Activated CD8-positive, alpha-beta memory T cell treated with anti-CD3 and anti-CD28 coated beads for 36 hours (primary cell): ENCODE results near the gene TSSK1B. TPM values are rescaled to one million over a fixed set of nuclear protein-coding genes. Genes with fewer than 3 reads are reported as not detected.
"Not testable (repeated sequence)": the region's sequence is repeated elsewhere in the genome, so short reads cannot be mapped to it uniquely, and the experiment has no call there.

ENCODE experiments used
- CTCF ChIA-PET: fragments of 350-600 bp; sonication (Branson Sonifier 250); formaldehyde crosslinking; loops from one replicate; lab custom pipeline; 2021; ENCODE audit warnings: antibody characterized with exemption; lab: Charles Lee
- POLR2A ChIA-PET: fragments of 350-600 bp; sonication (Branson Sonifier 250); formaldehyde crosslinking; loops from one replicate; lab custom pipeline; 2021; ENCODE audit warnings: antibody characterized with exemption; lab: Charles Lee
- total RNA-seq, 2 experiments: library from RNA; stranded (reverse); gene quantifications; one replicate each; pipeline ENCODE4 v1.2.3, GENCODE V29; 2021

TSSK1B gene
- total RNA-seq, 2 experiments from 2014 or later: not detected

DNA sequence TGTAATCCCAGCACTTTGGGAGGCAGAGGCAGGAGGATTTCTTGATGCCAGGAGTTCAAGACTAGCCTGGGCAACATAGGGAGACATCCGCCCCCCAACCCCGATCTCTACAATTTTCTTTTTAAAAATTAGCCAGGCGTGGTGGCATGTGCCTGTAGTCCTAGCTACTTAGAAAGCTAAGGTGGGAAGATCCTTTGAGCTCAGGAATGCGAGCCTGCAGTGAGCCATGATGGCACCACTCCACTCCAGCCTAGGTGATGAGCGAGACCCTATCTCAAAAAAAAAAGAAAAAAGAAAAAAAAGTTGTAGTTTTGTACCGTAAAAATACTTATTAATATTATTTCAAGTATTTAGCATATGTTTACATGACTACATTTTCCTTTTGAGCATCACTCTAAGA, 29.3 kb downstream of the TSSK1B start:
- CTCF ChIA-PET: no interaction called here
- POLR2A ChIA-PET: no interaction called here

DNA sequence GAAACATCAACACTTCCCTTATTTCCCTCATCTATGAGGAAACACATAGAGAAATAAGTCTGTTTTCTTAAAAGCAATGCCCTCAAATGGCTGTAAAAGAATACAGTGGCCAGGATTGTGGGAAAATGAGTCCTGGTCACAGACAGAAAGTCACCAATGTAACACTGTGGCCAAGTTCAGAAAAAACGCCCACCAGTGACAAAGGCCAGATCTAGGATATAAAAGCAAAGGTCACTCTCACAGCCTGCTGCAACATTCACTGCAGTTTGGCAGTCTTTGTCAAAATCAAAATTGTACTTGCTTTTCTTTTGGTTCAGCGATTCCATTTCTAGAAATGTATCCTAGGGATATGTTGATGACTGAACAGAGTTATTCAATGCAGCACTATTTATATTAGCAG, 30.5 kb downstream of the TSSK1B start:
- CTCF ChIA-PET: no interaction called here
- POLR2A ChIA-PET: no interaction called here

- POLR2A ChIA-PET, CTCF ChIA-PET: not testable (repeated sequence)
Observed at GRCh38 chr5:113397986-113398385, 36.8 kb downstream of the TSSK1B start.

DNA sequence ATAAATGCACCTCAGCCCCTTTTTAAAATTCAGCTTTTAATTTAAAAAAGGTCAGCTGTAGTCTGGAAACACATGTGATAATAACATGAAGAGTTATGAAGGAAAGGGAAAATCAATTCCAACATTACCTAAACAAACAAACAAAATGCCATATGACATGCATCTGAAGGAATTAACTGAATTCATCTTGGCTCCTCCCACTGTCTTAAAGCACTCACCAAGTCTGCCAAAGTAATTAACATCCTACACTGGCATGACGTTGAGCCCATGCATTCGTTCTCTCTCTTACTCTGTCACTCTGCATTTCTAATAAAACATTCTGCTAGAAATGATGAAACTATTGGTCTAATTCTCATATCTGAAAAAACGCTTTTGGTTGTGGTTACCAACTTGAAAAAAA, 37.7 kb downstream of the TSSK1B start:
- POLR2A ChIA-PET: no interaction called here
- CTCF ChIA-PET: no interaction called here

- ChIA-PET POLR2A (no interaction called here), CTCF (no interaction called here)
Observed at GRCh38 chr5:113394658-113395057, 40.1 kb downstream of the TSSK1B start.

DNA sequence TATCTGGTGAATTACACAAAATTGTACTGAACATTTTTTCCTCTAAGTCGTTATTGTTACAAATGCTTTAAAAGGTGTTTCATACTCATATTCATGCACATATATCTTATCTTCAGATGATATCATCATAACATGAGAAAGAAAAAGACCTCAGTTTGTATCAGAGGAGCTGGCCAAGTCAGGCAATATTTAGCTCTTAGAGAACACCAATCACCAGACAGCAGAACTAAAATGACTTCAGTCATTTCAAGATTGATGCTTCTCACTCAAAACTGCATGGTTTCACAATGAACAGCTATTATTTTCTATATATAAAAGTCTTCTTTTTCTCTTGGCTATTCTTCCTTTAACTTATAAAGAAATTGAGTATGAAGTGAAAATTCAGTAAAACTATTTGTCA, 44.6 kb downstream of the TSSK1B start:
- POLR2A ChIA-PET: no interaction called here
- CTCF ChIA-PET: no interaction called here

GRCh38 chr5:113389116-113389515, 45.7 kb downstream of the TSSK1B start:
- ChIA-PET POLR2A (no interaction called here), CTCF (no interaction called here)

DNA sequence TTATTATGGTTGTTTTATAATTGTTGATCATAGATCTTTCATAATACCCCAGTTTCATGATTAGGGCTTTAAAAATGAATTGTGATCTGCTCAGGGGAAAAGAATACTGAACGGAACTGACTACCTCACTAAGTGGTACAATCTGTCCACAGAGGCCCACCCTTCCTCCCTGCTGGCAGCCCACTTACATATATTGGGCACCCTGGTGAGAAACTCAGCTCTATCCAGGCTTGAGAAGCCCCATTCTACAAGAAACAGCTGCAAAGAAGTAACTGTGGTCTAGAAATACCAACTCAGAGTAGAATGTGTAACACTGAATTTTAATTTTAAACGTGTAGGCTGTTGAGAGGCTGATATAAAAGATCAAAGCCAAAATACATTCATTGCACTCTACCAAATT, 46.9 kb downstream of the TSSK1B start:
- CTCF ChIA-PET: no interaction called here
- POLR2A ChIA-PET: no interaction called here

DNA sequence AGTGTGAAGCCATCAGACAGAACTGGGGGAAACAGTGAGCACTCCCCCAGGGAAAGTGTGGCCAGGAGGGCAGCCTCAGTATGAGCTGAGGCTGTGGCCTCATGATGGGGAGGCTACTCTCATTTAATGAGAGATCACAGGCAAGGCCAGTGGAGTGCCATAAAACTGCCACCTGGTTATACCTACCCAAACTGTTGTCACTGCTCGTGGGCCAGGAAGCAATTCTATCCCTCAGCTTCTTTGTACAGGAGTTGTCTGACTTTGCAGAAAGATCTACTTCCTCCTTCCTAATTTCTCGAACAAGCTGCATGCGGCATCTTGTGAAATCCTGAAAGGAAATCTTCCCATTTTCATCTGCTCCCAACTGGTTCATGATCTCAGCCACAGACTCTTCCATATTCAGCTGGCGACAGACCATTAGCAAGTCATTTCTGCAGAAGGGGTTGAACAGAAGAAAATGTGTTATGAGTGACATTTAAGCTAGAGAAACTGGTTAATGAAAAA, 50.0 kb downstream of the TSSK1B start:
- CTCF ChIA-PET: no interaction called here
- POLR2A ChIA-PET: no interaction called here

DNA sequence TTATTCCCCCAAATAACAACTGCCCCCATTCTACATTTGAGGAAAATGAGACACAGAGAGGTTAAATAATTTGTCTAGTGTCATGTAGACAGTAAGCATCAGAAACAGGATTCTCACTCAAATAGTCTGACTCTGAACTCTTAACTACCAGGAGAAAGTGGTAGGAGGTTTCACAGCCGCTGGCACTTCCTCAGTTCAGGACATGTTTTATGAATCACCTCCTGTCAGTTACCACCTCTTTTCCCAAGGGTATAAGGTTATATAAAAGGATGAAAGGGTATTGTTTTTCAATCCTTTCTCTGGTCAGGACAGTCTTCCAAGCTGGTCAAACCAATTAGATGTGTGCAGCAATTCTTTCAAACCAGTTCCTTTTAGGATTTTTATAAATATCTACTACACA, 52.1 kb downstream of the TSSK1B start:
- CTCF ChIA-PET: no interaction called here
- POLR2A ChIA-PET: no interaction called here

Other genes with a start within 250 kb of the TSSK1B start
- gene MCC, start 53.5 kb upstream of the TSSK1B start, total RNA-seq: 1 to 10 TPM; 4.8 to 4.9 TPM
- gene YTHDC2, start 78.7 kb upstream of the TSSK1B start, total RNA-seq: 10 to 100 TPM; 25.4 to 26.4 TPM